ENCODE results near the gene CMPK2.

Gene CMPK2

GRCh38 chr2:6810961-6811360 lies 54.7 kb downstream of the CMPK2 start:
- DNase-seq (ENCODE audit: low read depth in 2 of 2): no peak

DNA sequence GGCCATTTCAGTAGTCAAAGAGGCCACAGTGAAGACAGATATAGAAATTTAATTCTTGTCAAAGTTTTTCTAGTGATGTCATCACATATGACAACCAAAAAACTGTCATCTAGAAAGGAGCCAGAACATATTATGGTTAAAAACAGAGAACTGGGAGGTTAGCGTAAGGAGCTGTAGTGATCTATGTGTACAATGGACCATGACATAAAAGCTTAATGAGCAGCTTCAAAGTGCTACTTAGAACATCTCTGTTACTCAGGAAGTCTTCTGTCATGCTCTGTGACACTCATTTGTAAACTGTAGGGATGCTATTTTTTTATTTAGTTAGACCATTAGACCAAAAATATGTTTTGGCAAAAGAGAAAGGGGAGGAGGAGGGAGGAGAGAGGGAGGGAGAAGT lies 57.3 kb downstream of the CMPK2 start:
- DNase-seq (ENCODE audit: low read depth in 2 of 2): no peak

DNA sequence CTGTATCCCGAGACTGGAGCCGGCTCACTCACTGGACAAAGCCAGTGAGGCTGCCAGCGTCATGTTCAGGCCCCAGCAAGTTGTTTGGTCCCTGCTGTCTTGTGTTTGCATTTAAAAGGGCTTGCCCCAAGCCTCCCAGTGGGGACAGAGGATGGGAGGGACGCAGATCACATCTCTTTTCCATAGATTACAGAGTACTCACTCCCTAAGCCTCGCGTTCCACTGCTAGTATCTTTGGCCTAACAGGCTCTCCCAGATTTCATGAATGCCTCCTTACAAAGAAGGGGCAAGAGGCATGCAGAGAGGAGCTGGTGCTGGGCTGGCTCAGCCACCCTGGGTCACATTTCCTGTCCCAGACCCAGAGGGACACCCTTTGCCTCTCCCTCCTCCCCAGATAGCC lies 59.1 kb downstream of the CMPK2 start:
- DNase-seq (ENCODE audit: low read depth in 2 of 2): no peak

- DNase-seq (ENCODE audit: low read depth in 2 of 2): no peak
These were observed 65.2 kb downstream of the CMPK2 start for GRCh38 chr2:6800553-6800952.

Data from stimulated activated CD8-positive, alpha-beta memory T cell treated with anti-CD3 and anti-CD28 coated beads, Interleukin-2, amount 100 ng/mL, for 1 hour (primary cell).